GM10266 (cell line): ENCODE results near the gene NLRP8.
"Not testable (repeated sequence)": the region's sequence is repeated elsewhere in the genome, so short reads cannot be mapped to it uniquely, and the experiment has no call there.

ENCODE experiments used
- DNase-seq: peaks from one replicate; pipeline ENCODE4 v3.0.0; 2012; ENCODE audit errors: extremely low spot score
- CTCF ChIP-seq: IDR thresholded peaks from 2 replicates; pipeline ENCODE4 v1.5.1; 2012; ENCODE audit warnings: mild to moderate bottlenecking, low read depth; ENCODE audit not compliant: control insufficient read depth, insufficient read depth; ENCODE audit errors: missing control alignments

The NLRP8 gene

GRCh38 chr19:55912916-55913315 lies 34.7 kb upstream of the NLRP8 start:
- TF ChIP-seq CTCF = no peak

GRCh38 chr19:55913643-55914268 lies 33.9 kb upstream of the NLRP8 start:
- TF ChIP-seq CTCF = no peak
- DNase-seq = no peak

More at GRCh38 chr19:55912916-55913315, 34.7 kb upstream of the NLRP8 start:
- no peak for DNase-seq

DNA sequence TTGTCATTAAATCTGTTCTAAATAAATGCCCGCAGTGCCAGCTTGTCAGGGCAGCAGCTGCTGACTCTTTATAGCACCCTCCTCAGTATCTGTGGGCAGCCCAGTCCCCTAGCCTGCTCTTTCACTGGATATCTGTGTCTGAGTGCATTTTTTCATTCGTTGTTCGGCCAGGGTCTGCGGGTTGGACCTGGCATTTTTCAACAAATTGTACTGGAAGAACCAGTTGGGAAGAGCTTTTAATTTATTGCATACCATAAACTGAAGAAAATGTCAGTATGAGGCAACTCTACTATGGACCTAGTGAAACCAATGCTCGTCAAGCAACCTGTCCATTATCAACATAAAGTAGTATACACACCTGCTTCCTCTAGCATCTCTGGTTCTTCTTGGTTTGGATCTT lies 24.1 kb upstream of the NLRP8 start:
- TF ChIP-seq CTCF = no peak
- DNase-seq = no peak

- no peak for TF ChIP-seq CTCF
- DNase-seq = no peak
Measured at GRCh38 chr19:55927991-55928390, 19.6 kb upstream of the NLRP8 start.

GRCh38 chr19:55929258-55929657 lies 18.4 kb upstream of the NLRP8 start:
- not testable (repeated sequence) for DNase-seq

DNA sequence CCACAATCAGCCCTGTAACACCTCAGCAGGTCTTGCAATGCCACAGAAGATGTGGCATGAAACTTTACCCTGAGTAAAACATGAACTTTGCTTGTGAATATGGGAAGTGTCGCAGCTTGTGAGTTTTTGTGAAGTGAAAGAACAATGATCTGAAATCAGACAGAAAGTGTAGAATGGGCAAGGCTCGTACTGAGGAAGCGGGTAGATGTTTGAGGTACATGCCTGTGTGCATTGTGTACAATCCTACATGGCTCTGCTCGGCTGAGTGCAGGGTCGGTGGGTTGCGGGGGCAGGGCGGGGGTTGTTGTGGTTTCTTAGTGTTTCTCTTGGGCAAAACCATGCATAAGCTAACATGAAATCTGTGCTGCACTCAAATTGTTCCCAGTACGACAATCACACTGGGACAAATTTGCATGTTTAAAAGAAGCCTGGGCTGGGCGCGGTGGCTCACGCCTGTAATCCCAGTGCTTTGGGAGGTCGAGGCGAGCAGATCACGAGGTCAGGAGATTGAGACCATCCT lies 16.6 kb upstream of the NLRP8 start:
- DNase-seq = no peak
- TF ChIP-seq CTCF = no peak

DNA sequence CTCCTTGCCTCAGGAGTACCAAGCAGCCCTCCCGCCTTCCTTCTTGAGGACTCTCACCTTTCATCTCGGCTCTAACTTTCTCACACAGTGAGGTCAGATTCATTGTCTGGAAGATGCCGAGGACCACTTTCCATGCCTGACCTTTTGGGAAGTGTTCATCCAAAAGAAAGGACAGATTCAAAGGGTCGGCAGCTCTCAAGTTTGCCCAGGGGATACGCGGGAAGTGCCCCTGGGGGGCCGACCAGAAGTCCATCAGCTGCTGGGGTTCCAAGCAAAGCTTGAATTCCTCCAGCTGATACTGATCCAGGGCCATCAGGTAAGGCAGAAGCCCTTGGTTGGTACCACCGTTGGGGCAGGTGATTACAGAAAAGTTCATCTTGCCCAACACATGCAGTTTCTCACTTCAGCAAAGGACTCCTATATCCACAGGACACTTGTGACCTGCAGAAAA lies 15.7 kb upstream of the NLRP8 start, which contains the start of gene NLRP13:
TSS of gene NLRP13 (minus strand) at position 401 of the 451 bp plus-strand sequence. CDS start at position 376, 25 bp downstream.
- no peak for TF ChIP-seq CTCF
- no peak for DNase-seq
